Smooth muscle cell (in vitro differentiated cells): ENCODE measurements around the gene SLC66A3. TPM values are rescaled to one million over a fixed set of nuclear protein-coding genes. Genes with fewer than 3 reads are reported as not detected.

Source experiments
- DNase-seq: peaks from one replicate; lab custom pipeline; 2025; ENCODE audit not compliant: unreplicated experiment; lab: John Stamatoyannopoulos, UW
- H2AFZ ChIP-seq: fragments of 200-600 bp; sonication (generic); 2 replicates; pipeline ENCODE4 v1.6.0; 2016; ENCODE audit warnings: antibody characterized with exemption, low read depth, mild to moderate bottlenecking
- H3F3A ChIP-seq: fragments of 200-600 bp; sonication (generic); 2 replicates; pipeline ENCODE4 v1.6.0; 2017; ENCODE audit warnings: antibody characterized with exemption, low read depth
- H3K27ac ChIP-seq: fragments of 200-600 bp; sonication (generic); 2 replicates; pipeline ENCODE4 v1.5.1; 2016; ENCODE audit warnings: low read depth, mild to moderate bottlenecking
- H3K27me3 ChIP-seq: fragments of 200-600 bp; sonication (generic); 2 replicates; pipeline ENCODE4 v1.6.1; 2016; ENCODE audit warnings: low read depth, mild to moderate bottlenecking
- H3K36me3 ChIP-seq: fragments of 200-600 bp; sonication (generic); 2 replicates; pipeline ENCODE4 v1.5.1; 2016; ENCODE audit warnings: low read depth
- H3K4me1 ChIP-seq: fragments of 200-600 bp; sonication (generic); 2 replicates; pipeline ENCODE4 v1.5.1; 2016; ENCODE audit warnings: low read depth
- H3K4me2 ChIP-seq: fragments of 200-600 bp; sonication (generic); 2 replicates; pipeline ENCODE4 v1.6.0; 2016; ENCODE audit warnings: mild to moderate bottlenecking
- H3K4me3 ChIP-seq: fragments of 200-600 bp; sonication (generic); 2 replicates; pipeline ENCODE4 v1.5.1; 2016; ENCODE audit warnings: mild to moderate bottlenecking
- H3K79me2 ChIP-seq: fragments of 200-600 bp; sonication (generic); 2 replicates; pipeline ENCODE4 v1.6.0; 2016; ENCODE audit warnings: low read depth, mild to moderate bottlenecking
- H3K9ac ChIP-seq: fragments of 200-600 bp; sonication (generic); 2 replicates; pipeline ENCODE4 v1.6.0; 2016; ENCODE audit warnings: low read depth
- H3K9me3 ChIP-seq: fragments of 200-600 bp; sonication (generic); replicated peaks from 2 replicates; pipeline ENCODE4 v1.5.1; 2016; ENCODE audit warnings: low read depth
- H4K20me1 ChIP-seq: fragments of 200-600 bp; sonication (generic); 2 replicates; pipeline ENCODE4 v1.6.0; 2016; ENCODE audit warnings: low read depth
- WGBS: methylation state at CpG from one replicate; pipeline ENCODE4 v1.1.7; 2016; ENCODE audit warnings: low lambda C conversion rate; 5-methylcytosine and 5-hydroxymethylcytosine counted together
- polyA plus RNA-seq: library from polyadenylated mRNA; unstranded; fragments of >200 nt; fragmentation: Nextera tagmentation; extraction: Ambion mirVana; gene quantifications from 2 replicates; pipeline ENCODE4 v1.2.1, GENCODE V29; 2016
- total RNA-seq: library from RNA; depleted of rRNA; stranded (reverse); fragments of >200 nt; gene quantifications from 2 replicates; pipeline ENCODE4 v1.2.3, GENCODE V29; 2014
- TF ChIP-seq, protein P1 (sequence below): fragments of 200-600 bp; sonication (generic); IDR thresholded peaks from 2 replicates; pipeline ENCODE4 v1.5.1; 2017; ENCODE audit warnings: borderline replicate concordance, mild to moderate bottlenecking, antibody characterized with exemption; ENCODE audit not compliant: insufficient read depth, poor library complexity, severe bottlenecking

SLC66A3 gene
- total and polyA plus RNA-seq, 2 experiments from 2014 or later = 33.5 to 37.2 TPM

DNA sequence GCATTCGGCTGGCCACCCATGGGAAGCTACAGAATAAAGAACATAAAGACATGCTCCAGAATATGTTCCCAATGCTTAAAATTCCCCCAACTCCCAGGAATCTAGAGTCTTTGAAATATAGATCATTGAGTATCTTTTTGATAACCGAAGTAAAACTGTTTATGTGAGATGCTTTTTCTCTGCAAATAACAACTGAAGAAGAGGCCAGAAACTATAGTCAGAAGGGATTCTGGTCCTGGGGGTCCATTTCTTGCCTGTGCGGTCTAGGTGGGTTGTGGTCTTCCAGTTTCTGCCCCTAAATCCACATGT is 30.6 kb upstream of the SLC66A3 start:
- Histone ChIP-seq H3K9ac (no peak overlapping the region), H2AFZ (no peak overlapping the region), H3K4me2 (no peak overlapping the region), H4K20me1 (no peaks in the 10 kb centered on the region), H3K4me3 (no peak overlapping the region), H3K9me3 (no peaks in the 10 kb centered on the region), H3K27me3 (no peaks in the 10 kb centered on the region), H3K27ac (no peak overlapping the region), H3K4me1 (no peaks in the 10 kb centered on the region), H3F3A (peaks cover 8% of the 10 kb centered on the region), H3K79me2 (no peaks in the 10 kb centered on the region), H3K36me3 (no peaks in the 10 kb centered on the region)
- WGBS = 64% methylated on average over 3 of the region's 3 CpGs
- no peak for DNase-seq
- TF ChIP-seq, protein P1, sequence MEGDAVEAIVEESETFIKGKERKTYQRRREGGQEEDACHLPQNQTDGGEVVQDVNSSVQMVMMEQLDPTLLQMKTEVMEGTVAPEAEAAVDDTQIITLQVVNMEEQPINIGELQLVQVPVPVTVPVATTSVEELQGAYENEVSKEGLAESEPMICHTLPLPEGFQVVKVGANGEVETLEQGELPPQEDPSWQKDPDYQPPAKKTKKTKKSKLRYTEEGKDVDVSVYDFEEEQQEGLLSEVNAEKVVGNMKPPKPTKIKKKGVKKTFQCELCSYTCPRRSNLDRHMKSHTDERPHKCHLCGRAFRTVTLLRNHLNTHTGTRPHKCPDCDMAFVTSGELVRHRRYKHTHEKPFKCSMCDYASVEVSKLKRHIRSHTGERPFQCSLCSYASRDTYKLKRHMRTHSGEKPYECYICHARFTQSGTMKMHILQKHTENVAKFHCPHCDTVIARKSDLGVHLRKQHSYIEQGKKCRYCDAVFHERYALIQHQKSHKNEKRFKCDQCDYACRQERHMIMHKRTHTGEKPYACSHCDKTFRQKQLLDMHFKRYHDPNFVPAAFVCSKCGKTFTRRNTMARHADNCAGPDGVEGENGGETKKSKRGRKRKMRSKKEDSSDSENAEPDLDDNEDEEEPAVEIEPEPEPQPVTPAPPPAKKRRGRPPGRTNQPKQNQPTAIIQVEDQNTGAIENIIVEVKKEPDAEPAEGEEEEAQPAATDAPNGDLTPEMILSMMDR = no peak

DNA sequence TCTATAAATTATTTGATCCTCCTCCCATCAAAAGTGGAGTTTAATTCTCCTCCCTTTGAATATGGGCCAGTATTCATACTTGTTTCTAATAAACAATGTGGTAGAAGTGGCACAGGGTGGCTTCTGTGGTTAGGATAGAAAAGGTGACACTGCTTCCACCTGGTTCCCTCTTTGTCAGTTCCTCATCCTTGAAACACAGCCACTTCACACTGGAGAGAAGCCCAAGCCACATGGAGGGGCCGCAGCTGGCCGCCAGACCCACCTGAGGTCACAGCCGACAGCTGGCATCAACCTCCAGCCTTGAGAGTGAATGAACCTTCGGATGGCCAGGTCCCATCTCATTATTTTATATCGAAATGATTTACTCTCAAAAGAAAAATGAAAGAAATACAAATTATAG is 27.5 kb upstream of the SLC66A3 start:
- Histone ChIP-seq H3K4me2 (no peak overlapping the region), H3K27me3 (no peaks in the 10 kb centered on the region), H3K9me3 (no peaks in the 10 kb centered on the region), H3F3A (peaks cover 8% of the 10 kb centered on the region), H3K9ac (no peak overlapping the region), H3K79me2 (no peaks in the 10 kb centered on the region), H4K20me1 (no peaks in the 10 kb centered on the region), H3K36me3 (no peaks in the 10 kb centered on the region), H3K4me3 (no peak overlapping the region), H2AFZ (no peak overlapping the region), H3K27ac (no peak overlapping the region), H3K4me1 (no peaks in the 10 kb centered on the region)
- WGBS = 91% methylated on average over 5 of the region's 5 CpGs
- DNase-seq = no peak
- TF ChIP-seq, protein P1 = no peak

DNA sequence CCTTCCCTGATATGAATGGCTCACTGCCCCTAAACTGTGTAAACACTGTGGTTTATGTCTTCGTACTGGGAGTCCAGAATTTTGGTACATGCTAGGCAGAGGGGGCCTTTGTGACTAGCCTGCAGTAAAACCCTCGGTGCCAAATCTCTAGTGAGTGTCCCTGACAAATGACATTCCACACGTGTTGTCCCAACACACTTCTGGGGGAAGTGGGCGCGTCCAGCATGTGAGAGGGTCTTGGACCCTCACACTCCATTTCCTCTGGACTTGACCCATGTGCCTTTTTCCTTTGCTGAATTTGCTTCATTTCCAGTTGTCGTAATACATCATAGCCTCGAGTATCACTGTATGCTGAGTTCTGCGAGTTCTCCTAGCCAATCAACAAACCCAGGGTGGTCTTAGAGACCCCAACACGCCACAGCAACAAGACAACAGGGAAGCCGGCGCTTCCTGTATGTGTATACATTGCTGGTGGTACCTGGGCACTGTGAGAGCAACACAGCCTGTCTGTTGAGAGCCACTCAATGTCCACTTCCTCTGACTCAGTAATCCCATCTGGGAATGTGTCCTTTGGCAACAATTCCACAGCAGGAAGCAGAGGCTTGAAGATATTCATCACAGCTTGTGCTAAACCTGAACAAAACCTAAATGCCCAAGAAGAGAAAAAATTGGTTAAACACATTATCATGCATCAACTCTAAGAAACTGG is 26.9 kb upstream of the SLC66A3 start:
- no peak for DNase-seq
- H2AFZ ChIP-seq = no peak overlapping the region
- WGBS = 89% methylated on average over 11 of the region's 11 CpGs

More for the DNA sequence above, 26.9 kb upstream of the SLC66A3 start:
- H3K9ac ChIP-seq = no peak overlapping the region
- no peak overlapping the region for H3K4me2 ChIP-seq
- TF ChIP-seq, protein P1 = no peak
- H3K79me2 ChIP-seq = no peaks in the 10 kb centered on the region
- no peaks in the 10 kb centered on the region for H3K36me3 ChIP-seq
- H3K4me3 ChIP-seq = no peak overlapping the region
- no peaks in the 10 kb centered on the region for H4K20me1 ChIP-seq
- H3K27me3 ChIP-seq = no peaks in the 10 kb centered on the region
- no peaks in the 10 kb centered on the region for H3K9me3 ChIP-seq
- H3K27ac ChIP-seq = no peak overlapping the region
- H3F3A ChIP-seq = peaks cover 8% of the 10 kb centered on the region
- H3K4me1 ChIP-seq = peaks cover 5% of the 10 kb centered on the region
